T1000 (cell line): ENCODE data around the gene GPRC5C.

Experiments
- DNase-seq: peaks from one replicate; lab custom pipeline; 2025; ENCODE audit warnings: mixed read lengths; lab: John Stamatoyannopoulos, UW

The GPRC5C gene

DNA sequence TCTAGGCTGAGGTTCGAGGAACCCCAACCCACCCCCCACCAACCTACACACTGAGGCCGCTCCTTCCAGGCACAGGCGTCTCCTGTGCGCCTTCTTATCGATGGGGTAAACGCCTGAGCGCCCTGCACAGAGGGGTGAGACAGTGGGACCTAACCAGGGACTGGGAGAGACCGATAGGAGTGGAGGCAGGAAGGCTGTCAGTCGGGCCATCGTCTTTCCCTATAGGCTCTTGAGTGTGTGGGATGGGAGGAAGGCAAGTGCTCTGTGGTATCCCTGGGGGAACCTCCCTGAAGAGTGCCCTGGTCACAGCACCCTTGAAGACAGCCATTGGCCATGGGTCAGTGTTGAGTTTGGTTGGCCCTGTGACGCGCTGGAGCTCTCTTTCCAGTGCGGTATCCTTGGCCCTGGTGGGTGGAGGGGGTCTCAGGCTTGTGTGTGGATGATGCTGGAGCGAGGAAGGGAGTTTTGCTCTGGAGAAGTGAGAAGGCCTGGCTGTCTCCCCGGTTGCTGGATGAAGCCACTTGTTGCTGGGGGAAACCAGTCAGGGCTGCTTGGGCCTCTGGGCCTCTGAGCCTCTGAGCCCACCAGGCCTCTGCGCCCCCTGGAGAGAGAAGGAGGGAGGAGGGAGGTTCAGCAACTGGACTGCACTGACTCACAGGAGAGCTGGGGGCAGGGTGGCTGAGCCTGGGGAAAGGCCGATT lies 1.7 kb downstream of the GPRC5C start:
- DNase-seq = no peak

- no peak for DNase-seq
Observed at GRCh38 chr17:74435775-74436359, 4.0 kb downstream of the GPRC5C start.

- DNase-seq = no peak
Observed at GRCh38 chr17:74437702-74438101, 5.8 kb downstream of the GPRC5C start.

- DNase-seq = no peak
Observed at GRCh38 chr17:74439691-74440567, 8.0 kb downstream of the GPRC5C start.

- DNase-seq = no peak
Observed at GRCh38 chr17:74441537-74441936, 9.6 kb downstream of the GPRC5C start.

DNA sequence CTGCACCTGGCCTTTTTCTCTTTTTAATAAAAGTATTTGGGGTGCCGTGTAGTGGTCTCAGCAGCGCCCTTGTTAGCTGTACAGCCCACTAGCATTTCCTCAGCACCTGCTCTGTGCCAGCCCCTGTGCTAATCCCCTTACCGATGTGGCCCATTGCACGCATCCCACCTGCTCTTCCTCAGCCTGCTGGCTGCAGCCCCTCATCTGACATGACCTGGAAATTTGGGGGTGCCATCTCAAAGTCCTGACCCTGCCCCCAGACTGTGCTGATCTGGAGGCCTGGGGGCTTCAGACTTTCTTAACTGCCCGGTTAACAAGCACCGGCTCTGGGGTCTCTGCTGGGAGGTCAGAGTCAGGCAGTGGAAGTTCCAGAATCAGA lies 10.4 kb downstream of the GPRC5C start:
- DNase-seq = no peak

GRCh38 chr17:74442670-74443515 lies 11.0 kb downstream of the GPRC5C start:
- DNase-seq = no peak

DNA sequence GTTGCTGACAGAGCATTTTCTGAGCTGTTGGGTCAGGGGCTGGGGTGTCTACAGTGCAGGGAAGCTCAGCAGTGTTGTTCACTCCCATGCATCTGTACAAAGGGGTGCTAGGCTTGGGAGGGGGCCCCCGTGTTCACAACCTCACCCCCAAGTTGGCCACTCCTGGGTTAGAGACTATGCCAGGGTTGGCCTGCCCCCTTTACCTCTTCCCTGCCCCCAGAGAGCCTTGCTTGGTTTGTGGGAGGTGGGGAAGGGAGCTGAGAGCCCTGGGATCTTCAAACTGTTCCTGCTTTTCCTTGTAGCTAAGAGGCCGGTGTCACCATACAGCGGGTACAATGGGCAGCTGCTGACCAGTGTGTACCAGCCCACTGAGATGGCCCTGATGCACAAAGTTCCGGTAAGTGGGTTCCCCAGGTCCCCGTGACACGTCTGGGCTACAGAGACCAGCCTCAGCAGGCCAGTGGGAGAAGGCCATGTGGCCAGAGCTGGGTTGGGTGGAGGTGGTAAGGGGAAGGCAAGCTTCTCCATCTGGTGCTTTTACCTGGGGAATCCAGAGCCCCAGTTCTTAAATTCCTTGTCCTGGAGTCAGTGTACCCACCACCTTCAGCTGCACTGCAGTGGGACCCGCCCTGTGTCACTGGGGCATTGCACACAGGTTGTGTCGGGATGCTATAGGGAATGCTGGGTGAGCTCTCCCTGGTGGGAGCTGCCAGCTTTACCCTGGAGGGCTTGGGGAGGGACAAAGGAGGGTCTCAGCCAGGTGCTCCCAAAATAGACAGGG lies 11.8 kb downstream of the GPRC5C start:
- DNase-seq = no peak

DNA sequence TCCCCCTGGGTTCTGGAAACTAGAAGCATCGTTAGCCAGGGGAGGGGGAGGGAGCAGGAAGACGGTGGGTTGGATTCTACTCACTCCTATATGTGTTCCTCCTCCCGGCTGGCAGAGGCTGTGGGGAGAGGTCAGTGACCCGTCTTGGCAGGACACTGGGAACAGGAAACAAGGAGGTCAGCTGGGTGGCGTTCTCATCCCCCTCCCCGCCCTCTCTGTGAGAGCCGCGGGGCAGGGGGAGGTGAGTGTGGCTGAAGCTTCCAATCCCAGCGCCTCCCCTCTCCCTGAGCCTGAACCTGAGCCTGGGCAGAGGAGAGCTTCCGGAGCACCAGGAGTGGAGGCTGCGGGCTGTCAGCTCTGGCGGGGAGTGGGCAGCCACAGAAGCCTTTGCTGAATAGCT lies 12.5 kb downstream of the GPRC5C start:
- DNase-seq = no peak

DNA sequence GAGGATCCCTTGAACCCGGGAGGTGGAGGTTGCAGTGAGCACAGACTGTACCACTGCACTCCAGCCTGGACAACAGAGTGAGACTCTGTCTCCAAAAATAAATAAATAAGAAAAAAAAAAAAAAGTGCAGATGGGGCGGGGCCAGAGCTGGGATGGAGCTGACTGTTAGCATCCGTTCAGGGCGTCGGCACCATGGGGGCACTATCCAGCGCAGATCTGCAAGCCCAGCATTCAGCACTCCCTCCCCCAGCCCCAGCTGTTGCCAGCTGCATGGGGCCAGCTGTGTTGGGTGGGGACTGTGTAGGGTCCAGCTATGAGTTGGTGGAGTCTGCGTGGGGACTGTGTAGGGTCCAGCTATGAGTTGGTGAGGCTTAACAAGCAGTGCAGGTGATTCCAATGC lies 13.3 kb downstream of the GPRC5C start:
- DNase-seq = no peak

DNA sequence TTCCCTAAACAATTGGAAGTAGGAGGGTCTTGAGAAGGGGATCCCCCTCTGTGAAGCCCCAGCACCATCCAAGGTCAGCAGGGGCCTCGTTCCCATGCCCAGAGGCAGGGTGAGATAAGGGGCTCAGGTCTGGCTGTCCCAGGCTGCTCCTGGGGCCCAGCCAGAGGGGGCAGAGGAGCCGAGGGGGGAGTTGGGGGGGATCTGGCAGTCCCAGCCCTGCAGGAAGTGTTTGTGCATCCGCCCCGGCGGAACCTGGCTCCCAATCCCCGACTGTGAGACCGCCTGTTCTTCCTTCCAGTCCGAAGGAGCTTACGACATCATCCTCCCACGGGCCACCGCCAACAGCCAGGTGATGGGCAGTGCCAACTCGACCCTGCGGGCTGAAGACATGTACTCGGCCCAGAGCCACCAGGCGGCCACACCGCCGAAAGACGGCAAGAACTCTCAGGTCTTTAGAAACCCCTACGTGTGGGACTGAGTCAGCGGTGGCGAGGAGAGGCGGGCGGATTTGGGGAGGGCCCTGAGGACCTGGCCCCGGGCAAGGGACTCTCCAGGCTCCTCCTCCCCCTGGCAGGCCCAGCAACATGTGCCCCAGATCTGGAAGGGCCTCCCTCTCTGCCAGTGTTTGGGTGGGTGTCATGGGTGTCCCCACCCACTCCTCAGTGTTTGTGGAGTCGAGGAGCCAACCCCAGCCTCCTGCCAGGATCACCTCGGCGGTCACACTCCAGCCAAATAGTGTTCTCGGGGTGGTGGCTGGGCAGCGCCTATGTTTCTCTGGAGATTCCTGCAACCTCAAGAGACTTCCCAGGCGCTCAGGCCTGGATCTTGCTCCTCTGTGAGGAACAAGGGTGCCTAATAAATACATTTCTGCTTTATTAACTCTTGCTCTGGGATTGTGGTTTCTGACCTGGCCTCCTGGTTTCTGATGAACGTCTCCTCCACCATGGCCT lies 14.9 kb downstream of the GPRC5C start:
- no peak for DNase-seq

- DNase-seq = no peak
Observed at GRCh38 chr17:74447628-74448159, 15.8 kb downstream of the GPRC5C start.

DNA sequence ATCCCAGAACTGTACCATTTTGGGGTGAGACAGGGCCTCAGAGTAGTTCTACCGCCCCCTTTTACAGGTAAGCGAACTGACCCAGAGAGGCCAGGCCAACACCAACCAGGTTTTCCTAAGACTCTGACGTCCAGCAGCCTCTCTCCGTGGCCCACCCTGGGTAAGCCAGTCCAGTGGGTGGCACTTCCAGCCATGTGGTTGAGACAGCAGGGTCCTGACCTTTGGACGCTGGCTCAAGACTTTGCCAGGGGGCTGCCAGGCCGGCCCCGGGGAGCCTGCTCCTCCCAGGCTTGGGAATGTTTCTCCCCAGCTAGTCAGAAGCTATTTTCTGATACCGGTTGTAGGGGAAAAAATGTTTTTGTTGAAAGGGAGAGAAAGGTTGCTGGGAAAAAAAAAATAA lies 16.9 kb downstream of the GPRC5C start:
- no peak for DNase-seq

- no peak for DNase-seq
Observed at GRCh38 chr17:74449306-74449705, 17.4 kb downstream of the GPRC5C start.

GRCh38 chr17:74449773-74450172 lies 17.9 kb downstream of the GPRC5C start:
- DNase-seq = no peak

DNA sequence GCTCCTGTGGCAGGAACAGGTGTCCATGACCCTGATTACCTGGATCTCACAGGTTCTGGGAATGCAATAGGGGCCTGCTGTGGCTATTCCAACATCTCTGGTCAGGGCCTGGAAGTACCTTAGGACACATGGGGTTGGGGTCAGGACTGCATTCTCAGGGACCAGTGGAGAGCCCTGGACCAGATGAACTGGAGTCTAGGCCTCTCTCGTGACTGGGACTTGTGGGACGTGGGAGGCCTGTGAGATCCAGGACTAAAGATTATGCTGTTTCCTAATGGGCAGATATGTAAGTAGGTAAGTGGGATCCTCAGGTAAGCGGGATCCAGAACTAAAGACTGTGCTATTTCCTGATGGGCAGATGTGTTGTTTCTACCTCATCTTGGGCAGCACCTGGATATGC lies 18.3 kb downstream of the GPRC5C start:
- DNase-seq = no peak

GRCh38 chr17:74450925-74451403 lies 19.1 kb downstream of the GPRC5C start:
- no peak for DNase-seq

- DNase-seq = no peak
Observed at GRCh38 chr17:74451557-74451956, 19.7 kb downstream of the GPRC5C start.

DNA sequence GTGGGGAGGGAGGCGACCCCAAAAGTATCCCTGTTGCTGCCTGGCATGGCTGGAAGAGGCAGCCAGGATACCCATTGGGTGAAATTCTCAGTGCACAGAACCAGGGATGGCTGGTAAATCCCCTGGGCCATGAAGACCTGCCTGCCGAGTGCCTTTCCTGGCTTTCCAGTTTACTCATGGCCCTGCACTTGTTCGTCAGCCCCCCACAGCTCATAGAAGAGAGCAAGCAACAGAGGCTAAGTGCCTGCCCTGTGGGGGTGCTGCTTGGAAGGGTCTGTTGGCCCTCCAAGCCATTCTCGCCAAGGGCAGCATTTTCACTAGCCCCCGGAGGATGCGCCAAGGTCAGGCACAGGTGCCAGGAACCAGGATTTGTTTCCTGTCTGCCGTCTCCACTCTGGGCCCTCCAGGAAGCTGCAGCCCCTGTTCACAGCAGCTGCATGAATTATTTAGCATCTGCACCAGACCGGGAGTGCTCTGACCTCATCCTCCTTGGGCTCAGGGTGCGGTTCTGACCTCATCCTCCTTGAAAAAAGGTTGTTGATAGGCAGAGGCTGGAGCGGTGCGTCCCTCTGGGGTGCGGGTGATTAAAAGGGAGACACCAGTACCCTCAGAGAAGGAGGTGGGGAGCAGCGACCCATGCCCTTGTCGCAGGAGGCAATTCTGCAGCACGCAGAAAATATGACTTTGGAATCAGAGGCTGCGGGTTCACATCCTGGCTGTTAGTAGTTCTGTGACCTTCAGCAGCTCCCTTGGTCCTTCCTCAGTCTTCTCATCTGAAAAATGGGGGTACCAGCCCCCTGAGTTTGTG lies 20.3 kb downstream of the GPRC5C start:
- DNase-seq = no peak
